GM12891 (cell line): ENCODE results near the gene PEPD.

Source experiments
- DNase-seq: peaks from one replicate; pipeline ENCODE4 v3.0.0; 2011; ENCODE audit warnings: low spot score; ENCODE audit not compliant: insufficient read length
- FAIRE-seq: peaks from 2 replicates; lab custom pipeline; 2011; peaks lifted over from hg19 to GRCh38; lab: Jason Lieb, UNC
- PAX5 ChIP-seq: IDR thresholded peaks from 2 replicates; pipeline ENCODE4 v1.6.1; 2011; ENCODE audit warnings: low read length, moderate library complexity, mild to moderate bottlenecking; ENCODE audit not compliant: insufficient read depth, severe bottlenecking
- POLR2A ChIP-seq: IDR thresholded peaks from 2 replicates; pipeline ENCODE4 v1.6.1; 2011; ENCODE audit warnings: low read depth, low read length, control low read depth
- POLR2AphosphoS5 ChIP-seq: IDR thresholded peaks from 2 replicates; pipeline ENCODE4 v1.6.1; 2011; ENCODE audit warnings: low read depth, low read length, control low read depth
- POU2F2 ChIP-seq: IDR thresholded peaks from 2 replicates; pipeline ENCODE4 v1.6.1; 2011; ENCODE audit warnings: low read depth, mild to moderate bottlenecking, control low read depth, low read length, moderate library complexity
- SPI1 ChIP-seq: IDR thresholded peaks from 2 replicates; pipeline ENCODE4 v1.6.1; 2011; ENCODE audit warnings: low read depth, low read length, control low read depth
- TAF1 ChIP-seq: IDR thresholded peaks from 2 replicates; pipeline ENCODE4 v1.6.1; 2011; ENCODE audit warnings: low read depth, low read length, control low read depth

The PEPD gene

DNA sequence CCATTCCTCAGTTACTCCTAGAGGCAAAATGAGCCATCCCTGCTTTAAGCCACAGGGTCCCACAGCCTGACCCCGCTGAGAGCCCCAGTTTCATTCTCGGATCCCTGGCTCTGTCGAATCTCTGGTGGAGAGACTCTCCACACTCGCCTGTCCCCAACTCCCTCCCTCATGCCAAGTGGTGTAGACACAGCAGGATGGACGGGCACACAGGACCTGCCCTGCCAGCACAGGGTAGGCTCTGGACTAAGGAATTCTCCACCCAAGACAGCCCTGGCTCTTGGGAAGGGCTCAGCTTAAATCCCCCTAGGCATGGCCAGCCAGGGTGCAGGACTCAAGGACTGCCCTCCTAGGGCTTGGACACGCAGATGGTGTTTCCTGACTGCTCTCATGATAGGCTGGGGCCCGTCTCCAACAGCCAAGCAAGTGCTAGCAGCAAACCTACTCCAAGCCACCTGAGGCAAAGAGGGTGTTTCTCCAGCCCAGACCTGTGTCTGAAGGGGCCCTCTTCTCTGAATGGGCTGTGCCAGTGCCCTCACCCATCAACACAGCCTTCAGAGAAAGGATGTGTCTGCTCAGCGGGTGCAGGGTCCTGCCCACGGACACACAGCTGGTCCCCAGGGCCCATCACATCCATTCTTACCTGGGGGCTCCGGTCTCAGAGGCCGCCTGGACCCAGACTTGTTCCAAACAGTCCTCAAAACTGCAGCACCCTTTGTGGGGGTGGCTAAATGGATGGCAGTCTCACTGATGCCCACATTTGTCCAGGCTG, 65.3 kb downstream of the PEPD start:
- no peak for TF ChIP-seq SPI1
- TF ChIP-seq TAF1 = no peak
- no peak for TF ChIP-seq PAX5
- TF ChIP-seq POLR2A = no peak
- no peak for TF ChIP-seq POLR2AphosphoS5
- no peak for TF ChIP-seq POU2F2
- DNase-seq = no peak
- no peak for FAIRE-seq

DNA sequence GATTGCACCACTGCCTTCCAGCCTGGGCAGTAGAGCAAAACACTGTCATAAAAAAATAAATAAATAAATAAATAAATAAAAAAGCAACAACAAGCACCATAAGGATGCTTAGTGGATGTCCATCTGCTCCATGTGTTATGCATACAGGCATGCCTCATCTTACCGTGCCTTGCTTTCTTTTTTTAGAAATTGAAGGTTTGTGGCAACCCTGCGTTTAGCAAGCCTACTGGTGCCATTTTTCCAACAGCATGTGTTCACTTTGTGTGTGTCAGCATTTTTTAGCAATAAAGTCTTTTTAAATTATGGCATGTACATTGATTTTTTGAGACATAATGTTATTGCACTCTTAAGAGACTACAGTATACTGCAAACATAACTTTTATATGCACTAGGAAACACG, 68.3 kb downstream of the PEPD start:
- TF ChIP-seq PAX5 (no peak), TAF1 (no peak), POLR2AphosphoS5 (no peak), POU2F2 (no peak), SPI1 (no peak), POLR2A (no peak)
- FAIRE-seq (no peak), DNase-seq (no peak)

DNA sequence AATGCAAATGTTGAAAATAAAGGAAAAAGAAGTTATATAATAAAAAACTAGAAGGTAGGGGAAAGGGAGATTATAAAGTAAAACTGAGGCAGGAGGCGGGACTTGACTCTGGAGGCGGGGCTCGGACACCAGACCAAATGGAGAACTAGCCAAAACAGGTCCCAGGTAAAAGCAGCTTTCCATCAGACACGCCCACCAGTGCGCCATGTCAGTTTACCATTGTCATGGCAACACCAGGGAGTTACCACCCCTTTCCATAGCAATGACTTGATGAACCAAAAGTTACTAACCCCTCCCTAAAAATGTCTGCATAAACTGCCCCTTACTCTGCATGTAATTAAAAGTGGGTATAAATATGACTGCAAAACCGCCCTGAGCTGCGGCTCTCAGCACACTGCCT, 70.9 kb downstream of the PEPD start:
- DNase-seq (no peak), FAIRE-seq (no peak)
- TF ChIP-seq POLR2A (no peak), POU2F2 (no peak), POLR2AphosphoS5 (no peak), PAX5 (no peak), SPI1 (no peak), TAF1 (no peak)

DNA sequence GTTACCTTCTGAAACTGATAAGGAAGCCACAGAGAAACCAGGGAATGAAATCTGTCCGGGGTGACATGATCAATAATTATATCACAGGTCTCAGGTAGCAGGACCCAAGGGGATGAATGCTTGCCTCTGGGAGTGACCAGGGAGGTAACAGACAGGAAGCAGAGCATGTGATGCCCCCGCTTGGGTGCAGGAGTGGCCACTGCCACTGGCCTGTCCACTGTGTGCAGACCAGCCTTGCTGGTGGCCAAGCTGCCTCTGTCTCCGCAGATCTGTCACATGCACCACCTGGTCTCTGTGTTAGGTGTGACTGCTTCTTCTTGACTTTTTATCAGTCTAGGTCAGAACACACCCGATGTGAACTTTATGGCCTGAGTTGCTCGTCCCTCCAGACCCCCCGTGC, 71.8 kb downstream of the PEPD start:
- DNase-seq (no peak), FAIRE-seq (no peak)
- TF ChIP-seq POLR2AphosphoS5 = no peak
- TF ChIP-seq POLR2A = no peak
- no peak for TF ChIP-seq TAF1
- TF ChIP-seq PAX5 = no peak
- TF ChIP-seq SPI1 = no peak
- TF ChIP-seq POU2F2 = no peak

DNA sequence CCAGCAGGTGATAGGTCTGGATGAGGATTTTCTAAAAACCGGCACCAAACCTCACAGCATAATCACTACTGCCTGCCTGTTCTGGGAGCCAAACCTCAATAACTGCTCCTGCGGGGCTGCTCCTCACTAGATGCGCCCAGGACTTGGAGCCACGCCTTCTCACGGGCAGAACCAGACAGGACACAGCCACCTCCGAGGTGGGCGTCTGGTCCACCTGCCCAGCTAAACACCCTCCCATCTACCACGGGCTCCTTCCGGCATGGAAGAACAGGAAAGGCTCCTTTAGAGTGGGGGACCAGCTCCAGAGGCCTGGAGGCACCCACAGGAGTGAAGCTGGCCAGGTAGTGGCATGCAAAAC, 73.5 kb downstream of the PEPD start:
- no peak for TF ChIP-seq PAX5
- TF ChIP-seq TAF1 = no peak
- TF ChIP-seq POLR2AphosphoS5 = no peak
- TF ChIP-seq SPI1 = no peak
- TF ChIP-seq POLR2A = no peak
- no peak for TF ChIP-seq POU2F2
- FAIRE-seq = no peak
- no peak for DNase-seq

DNA sequence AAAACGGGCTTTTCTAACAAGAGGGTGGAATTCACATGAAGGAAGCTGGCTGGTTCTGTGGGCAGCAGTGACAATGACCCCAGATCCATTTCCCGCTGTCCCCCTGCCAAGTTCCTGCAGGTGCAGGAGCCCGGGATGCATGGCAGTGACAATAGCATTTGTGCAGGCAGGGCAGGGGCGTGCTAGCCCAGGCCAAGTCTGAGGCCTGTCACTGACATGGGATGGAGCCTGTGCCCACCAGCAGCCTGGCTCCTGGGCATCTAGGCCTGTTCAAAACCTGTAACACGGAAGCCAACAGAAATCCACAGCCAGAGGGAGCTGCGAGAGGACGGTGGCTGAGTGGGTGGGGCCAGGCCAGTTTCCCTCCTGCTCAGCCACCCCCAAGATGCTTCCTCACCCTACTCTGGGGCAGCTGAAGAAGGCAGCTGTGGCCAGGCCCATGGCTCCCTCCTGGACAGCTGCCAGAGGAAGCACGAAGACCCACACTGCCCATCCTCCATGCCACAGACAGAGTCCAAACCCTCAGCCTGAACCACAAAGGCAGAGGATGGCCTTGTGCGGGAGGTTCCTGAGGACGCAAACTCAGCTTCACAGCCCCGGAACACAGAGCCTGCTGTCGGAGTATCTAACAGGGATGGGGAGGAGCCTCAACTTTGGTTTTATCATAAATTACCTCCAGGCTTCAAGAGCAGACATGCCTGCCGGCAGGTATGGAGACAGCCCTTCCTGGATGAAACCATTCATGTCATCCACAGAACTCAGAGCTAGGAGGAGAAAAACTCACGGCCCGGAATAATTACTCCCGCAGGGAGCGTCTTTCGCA, 74.0 kb downstream of the PEPD start:
- FAIRE-seq (no peak), DNase-seq (no peak)
- no peak for TF ChIP-seq POLR2AphosphoS5
- TF ChIP-seq SPI1 = no peak
- no peak for TF ChIP-seq PAX5
- no peak for TF ChIP-seq POLR2A
- TF ChIP-seq POU2F2 = no peak
- TF ChIP-seq TAF1 = no peak

DNA sequence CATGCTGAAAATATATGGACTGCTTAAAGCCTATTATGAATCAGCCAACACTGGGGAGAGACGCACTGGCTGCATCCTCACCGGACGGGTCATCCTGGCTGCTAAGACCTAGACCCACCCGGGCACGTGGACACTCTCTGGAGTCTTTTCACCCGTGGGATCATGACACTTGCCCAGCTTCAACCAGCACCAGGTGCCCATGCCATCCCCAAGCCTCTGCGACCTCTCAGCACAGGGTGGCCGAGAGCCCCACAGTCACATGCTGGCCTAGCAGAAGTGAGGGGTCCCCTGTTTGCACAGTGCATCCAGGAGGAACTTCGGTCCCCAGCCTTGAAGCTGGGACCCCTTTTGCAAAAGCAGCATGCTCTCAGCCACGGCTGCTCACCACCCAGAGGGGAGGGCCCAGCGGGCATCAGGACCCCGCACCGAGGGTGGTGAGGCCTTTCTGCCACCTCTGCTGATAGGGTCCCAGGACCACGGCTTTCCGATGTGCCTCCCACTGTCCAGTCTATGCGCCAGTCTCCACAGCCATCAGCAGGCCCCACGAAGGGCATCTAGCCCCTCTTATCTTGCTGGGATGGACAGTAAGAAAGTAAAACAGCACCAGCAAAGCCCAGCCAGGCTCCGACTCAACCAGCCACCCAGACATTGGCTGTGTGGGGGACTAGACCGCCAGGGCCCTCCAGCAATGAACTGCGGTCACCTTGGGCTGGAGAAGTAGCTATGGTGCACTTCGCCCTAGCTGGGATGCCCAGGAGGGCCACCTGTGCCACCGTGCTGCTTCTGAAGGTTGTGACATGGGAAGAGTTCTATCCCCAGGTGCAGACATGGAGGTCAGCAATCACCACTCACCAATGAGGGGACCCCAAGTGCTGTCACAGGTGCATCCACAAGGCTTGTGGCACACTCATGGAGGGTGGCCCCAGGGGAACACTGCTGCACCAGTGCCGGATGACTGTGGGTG, 75.0 kb downstream of the PEPD start:
- no peak for DNase-seq
- no peak for FAIRE-seq
- no peak for TF ChIP-seq PAX5
- no peak for TF ChIP-seq SPI1
- TF ChIP-seq POLR2AphosphoS5 = no peak
- TF ChIP-seq POLR2A = no peak
- TF ChIP-seq TAF1 = no peak
- no peak for TF ChIP-seq POU2F2

DNA sequence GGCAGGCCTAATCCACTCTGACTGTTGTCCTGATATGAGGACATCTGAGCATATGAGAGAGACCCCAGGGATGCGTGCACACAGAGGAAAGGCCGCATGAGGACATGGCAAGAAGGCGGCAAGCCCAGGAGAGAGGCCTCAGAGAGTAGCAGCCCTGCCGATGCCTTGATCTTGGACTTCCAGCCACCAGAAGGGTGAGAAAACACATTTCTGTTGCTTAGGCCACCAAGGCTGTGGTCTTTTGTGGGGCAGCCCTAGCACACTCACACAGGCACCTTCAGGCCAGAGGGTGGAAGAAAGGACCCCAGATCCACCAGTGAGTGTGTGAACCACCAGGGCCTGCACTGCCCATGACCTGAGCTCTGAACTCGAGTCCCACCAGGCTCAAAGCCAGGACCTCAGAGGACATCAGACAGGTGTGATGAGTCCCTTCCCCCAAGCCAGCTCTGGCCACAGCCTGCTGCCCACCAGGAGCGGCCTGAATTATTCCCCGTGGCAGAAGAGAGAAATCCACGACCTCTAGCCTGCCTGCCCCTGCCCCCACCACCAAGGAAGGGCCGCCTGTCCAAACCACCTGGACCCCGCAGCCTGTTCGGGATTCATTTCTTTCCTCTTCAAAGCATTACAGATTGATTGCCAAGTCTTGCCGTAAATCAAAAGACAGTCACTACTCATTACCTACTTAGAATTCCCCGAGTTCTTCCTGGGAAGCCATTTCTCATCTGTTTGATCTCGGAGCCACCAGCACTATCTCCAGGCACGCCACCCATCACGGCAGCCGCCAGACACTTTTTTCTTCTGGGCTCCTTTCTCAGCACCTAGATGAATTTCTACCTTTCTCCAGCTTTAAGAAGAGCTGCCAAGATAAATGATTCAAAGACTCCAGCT, 75.9 kb downstream of the PEPD start:
- no peak for DNase-seq
- FAIRE-seq = no peak
- TF ChIP-seq PAX5 (no peak), POU2F2 (no peak), SPI1 (no peak), TAF1 (no peak), POLR2A (no peak), POLR2AphosphoS5 (no peak)
